Measurements from ENCODE around the gene MUC6.

MUC6 gene, protein sequence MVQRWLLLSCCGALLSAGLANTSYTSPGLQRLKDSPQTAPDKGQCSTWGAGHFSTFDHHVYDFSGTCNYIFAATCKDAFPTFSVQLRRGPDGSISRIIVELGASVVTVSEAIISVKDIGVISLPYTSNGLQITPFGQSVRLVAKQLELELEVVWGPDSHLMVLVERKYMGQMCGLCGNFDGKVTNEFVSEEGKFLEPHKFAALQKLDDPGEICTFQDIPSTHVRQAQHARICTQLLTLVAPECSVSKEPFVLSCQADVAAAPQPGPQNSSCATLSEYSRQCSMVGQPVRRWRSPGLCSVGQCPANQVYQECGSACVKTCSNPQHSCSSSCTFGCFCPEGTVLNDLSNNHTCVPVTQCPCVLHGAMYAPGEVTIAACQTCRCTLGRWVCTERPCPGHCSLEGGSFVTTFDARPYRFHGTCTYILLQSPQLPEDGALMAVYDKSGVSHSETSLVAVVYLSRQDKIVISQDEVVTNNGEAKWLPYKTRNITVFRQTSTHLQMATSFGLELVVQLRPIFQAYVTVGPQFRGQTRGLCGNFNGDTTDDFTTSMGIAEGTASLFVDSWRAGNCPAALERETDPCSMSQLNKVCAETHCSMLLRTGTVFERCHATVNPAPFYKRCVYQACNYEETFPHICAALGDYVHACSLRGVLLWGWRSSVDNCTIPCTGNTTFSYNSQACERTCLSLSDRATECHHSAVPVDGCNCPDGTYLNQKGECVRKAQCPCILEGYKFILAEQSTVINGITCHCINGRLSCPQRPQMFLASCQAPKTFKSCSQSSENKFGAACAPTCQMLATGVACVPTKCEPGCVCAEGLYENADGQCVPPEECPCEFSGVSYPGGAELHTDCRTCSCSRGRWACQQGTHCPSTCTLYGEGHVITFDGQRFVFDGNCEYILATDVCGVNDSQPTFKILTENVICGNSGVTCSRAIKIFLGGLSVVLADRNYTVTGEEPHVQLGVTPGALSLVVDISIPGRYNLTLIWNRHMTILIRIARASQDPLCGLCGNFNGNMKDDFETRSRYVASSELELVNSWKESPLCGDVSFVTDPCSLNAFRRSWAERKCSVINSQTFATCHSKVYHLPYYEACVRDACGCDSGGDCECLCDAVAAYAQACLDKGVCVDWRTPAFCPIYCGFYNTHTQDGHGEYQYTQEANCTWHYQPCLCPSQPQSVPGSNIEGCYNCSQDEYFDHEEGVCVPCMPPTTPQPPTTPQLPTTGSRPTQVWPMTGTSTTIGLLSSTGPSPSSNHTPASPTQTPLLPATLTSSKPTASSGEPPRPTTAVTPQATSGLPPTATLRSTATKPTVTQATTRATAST (N-terminal part only)

DNA sequence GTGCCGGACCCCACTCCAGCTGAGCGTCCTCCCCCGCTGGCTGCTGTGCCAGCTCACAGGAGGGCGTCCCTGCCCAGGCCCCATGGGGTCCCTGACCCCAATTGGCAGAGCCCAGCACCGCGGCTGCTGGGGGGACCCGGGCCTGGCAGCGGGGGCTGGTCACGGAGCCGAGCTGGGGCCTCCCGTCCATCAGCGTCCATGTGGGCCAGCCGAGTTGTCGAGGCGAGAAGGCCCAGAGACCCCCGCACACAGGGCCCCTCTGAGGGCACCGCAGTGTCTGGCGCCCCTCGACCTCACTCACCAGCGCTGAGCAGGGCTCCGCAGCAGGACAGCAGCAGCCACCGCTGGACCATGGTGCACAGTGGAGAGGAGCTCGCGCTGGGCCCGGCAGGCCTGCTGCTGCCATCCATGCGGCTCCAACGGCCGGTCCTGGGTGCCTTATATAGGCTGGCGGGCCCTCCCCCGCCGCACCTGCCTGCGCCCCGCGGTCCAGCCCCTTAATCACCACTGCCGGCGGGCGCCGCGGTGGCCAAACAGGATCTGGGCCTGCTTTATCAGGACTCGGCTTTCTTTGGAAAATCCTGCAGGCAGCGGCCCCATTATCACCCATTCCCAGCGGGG is at the start of gene MUC6:
TSS of gene MUC6 (minus strand) at position 416 of the 621 bp plus-strand sequence. CDS start at position 353, 63 bp downstream.
- DNase-seq (ENCODE audit: low read depth in 2 of 2), result no peak

DNA sequence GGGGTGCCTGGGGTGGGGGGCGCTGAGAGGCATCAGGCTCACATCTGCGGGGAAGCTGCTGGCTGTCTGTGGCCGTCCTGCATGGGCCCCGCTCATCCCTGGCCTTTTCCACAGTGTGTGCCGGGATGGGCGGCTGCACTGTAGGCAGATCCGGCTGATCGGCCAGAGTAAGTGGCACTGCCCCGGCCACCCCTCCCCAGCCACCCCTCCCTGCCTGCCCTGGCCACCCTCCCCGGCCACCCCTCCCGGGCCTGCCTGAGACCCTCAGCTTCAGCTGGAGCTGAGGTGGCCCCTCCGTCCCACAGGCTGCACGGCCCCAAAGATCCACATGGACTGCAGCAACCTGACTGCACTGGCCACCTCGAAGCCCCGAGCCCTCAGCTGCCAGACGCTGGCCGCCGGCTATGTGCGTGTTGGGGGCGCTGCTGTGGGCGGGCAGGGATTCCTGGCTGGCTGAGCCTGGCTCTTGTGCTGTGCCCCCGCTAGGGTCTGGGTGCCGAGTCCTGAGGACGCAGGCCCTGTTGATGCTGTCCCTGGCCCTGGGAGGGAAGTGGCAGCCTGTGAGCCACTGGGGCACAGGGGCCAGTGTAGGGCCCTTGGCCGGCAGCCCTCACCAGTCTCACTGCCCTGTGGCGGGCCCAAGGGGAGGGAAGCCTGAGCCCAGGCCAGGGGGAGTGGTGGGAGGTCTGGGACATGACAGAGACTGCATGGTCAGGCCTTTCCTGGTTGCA is 49.1 kb upstream of the MUC6 start:
- no peak for DNase-seq (ENCODE audit: low read depth in 2 of 2)

DNA sequence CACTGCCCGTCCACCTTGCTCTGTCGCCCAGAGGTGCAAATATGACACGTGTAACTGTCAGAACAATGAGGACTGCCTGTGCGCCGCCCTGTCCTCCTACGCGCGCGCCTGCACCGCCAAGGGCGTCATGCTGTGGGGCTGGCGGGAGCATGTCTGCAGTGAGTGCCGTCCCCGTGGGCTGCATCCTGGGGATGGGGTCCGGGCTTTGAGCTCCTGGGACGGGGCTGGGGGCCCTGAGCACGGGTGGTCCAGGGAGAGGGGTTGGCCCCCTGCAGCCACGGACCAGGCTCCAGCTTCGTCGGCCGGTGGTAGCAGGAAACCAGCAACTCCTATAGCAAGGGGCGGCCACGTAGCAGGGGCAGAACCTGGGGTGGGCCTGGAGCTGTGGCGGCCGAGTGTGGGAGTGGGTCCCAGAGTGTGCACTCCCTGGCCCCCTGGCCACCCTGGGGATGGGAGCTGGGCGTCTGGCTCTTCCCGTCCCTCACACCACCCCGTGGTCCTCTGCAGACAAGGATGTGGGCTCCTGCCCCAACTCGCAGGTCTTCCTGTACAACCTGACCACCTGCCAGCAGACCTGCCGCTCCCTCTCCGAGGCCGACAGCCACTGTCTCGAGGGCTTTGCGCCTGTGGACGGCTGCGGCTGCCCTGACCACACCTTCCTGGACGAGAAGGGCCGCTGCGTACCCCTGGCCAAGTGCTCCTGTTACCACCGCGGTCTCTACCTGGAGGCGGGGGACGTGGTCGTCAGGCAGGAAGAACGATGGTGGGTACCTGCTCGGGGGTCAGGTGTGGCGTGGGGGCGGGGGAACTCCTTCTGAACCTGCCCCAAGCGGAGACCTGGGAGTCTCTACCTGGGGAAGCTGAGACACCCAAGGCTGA is 48.3 kb upstream of the MUC6 start:
- no peak for DNase-seq (ENCODE audit: low read depth in 2 of 2)

DNA sequence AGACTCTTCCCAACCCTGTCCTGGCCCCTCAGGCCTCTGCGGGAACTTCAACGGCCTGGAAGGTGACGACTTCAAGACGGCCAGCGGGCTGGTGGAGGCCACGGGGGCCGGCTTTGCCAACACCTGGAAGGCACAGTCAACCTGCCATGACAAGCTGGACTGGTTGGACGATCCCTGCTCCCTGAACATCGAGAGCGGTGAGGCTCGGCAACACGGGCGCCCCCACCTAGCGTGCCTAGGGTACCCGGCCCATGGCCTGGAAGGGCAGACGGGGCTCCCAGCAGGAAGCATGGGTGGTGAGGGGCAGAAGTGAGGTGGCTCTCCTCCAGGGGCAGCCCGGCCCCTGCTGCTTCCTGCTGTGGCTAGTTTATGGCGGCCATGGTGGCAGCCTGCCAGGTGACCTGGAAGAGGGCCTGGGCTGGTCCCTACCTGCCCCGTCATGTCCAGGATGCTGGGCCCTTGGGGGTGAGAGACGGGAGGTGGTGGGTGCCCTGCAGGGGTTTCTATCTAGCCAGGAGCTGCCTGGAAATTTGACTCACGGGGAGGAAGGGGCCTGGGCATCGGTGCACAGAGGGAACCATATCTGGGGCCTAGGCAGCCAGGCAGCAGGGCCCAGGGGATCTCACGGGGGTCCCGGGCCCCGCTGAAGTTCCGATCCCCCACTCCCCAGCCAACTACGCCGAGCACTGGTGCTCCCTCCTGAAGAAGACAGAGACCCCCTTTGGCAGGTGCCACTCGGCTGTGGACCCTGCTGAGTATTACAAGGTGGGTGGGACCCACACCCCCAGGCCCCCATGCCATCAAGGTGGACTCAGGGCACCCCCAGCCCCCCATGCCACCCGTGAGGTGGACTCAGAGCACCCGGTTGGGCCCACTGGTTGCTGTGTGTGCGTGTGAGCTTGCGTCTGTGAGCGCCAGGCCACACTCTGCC is 47.4 kb upstream of the MUC6 start:
- DNase-seq (ENCODE audit: low read depth in 2 of 2), result no peak

DNA sequence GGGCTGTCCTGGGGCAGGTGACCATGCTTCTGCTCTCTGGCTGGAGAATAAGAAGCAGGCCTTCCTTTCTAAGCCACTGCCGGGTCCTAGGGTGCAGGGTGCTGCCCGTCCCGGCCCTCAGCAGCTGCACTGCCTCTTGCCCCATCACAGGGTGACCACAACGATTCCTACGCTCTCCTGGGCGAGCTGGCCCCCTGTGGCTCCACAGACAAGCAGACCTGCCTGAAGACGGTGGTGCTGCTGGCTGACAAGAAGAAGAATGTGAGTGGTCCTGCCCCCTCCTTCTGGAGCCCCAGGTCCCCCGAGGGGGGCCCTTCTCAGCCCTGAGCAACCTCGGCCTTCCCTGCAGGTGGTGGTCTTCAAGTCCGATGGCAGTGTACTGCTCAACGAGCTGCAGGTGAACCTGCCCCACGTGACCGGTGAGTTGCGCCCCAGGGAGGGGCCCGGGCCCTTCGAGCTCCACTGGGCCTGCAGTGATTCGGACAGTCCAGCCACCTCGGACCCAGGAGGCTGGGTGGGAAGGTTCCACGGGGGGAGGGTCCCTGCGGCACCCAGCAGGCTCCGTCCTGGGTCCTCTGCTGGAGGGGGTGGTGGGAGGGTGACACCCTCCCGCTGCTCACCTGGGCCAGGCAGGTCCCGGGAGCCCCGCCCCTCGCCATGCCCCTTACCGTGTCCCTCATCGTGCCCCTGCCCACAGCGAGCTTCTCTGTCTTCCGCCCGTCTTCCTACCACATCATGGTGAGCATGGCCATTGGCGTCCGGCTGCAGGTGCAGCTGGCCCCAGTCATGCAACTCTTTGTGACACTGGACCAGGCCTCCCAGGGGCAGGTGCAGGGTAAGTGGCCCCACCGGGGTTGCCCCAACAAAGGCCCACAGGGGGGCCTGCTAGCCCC is 46.5 kb upstream of the MUC6 start:
- no peak for DNase-seq (ENCODE audit: low read depth in 2 of 2)

DNA sequence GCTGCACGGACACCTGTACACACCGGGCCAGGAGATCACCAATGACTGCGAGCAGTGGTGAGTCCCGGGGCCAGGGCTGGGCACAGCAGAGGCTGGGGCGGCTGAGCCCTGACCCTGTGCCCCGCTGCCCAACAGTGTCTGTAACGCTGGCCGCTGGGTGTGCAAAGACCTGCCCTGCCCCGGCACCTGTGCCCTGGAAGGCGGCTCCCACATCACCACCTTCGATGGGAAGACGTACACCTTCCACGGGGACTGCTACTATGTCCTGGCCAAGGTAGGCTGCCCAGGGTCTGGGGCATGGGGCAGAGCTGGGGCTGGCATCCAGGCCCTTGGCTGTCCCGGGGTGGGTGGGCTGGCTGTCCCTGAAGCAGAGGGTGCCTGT is 45.8 kb upstream of the MUC6 start:
- no peak for DNase-seq (ENCODE audit: low read depth in 2 of 2)

DNA sequence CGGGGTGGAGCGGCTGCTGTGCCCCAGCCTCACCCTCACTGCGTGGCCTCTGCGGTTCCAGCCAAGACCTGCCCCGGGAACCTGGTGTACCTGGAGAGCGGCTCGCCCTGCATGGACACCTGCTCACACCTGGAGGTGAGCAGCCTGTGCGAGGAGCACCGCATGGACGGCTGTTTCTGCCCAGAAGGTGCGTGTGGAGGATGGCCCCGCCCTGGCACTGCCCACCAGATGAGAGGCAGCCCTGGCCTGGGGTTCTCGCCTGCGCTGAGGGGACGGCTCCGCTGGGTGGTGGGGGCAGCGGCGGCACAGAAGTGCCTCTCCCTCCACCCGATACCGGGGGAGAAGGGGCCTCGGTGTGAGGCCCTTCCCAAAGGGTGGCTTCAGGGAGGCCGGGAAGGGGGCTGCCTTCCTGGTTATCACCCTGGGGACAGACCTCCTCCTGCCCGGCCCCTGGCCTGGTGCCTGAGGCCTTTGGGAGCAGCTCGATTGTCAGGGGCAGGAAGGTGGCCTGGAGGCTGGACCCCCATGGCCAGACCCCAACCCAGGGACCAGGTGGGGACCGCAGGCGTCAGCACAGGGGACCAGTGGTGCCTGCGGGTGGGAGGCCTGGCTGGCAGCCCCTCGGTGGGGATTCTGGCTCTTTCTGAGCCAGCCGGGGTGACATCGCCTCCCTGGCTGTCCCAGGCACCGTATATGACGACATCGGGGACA is 45.2 kb upstream of the MUC6 start:
- no peak for DNase-seq (ENCODE audit: low read depth in 2 of 2)

DNA sequence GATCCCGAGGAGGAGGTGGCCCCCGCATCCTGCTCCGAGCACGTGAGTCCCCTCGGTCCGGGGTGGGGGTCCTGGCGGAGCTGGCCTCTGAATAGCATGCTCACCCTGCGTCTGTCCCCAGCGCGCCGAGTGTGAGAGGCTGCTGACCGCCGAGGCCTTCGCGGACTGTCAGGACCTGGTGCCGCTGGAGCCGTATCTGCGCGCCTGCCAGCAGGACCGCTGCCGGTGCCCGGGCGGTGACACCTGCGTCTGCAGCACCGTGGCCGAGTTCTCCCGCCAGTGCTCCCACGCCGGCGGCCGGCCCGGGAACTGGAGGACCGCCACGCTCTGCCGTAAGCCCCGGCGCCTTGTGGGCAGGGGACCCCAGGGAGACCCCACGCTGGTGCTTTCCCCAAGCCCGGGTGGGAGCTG is 41.7 kb upstream of the MUC6 start:
- DNase-seq (ENCODE audit: low read depth in 2 of 2), result no peak

DNA sequence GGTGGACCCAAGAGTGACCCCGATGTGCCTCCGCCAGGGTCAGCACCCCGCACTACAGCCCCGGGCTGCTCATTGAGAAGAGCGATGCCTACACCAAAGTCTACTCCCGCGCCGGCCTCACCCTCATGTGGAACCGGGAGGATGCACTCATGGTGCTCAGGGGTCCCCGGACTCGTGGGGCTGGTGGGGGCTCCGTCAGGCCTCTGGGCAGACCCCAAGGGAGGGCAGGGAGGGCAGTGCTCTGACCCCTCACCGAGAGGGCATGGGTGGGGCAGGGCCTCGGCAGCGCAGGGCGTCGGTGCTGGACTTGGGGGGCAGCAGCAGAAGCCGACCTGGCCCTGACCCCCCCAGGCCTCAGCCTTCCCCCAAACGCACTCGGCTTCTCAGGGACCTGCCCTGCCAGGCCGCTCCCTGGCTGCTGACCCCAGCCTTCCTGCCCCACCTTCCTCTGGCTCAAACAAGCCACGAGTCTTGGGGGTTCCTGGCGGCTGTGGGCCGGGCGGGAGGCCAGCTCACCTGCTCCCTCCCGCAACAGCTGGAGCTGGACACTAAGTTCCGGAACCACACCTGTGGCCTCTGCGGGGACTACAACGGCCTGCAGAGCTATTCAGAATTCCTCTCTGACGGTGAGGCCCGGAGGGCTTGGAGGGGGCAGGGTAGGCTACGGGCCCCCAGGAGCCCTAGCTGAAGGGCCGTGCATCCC is 41.0 kb upstream of the MUC6 start:
- DNase-seq (ENCODE audit: low read depth in 2 of 2), result no peak

DNA sequence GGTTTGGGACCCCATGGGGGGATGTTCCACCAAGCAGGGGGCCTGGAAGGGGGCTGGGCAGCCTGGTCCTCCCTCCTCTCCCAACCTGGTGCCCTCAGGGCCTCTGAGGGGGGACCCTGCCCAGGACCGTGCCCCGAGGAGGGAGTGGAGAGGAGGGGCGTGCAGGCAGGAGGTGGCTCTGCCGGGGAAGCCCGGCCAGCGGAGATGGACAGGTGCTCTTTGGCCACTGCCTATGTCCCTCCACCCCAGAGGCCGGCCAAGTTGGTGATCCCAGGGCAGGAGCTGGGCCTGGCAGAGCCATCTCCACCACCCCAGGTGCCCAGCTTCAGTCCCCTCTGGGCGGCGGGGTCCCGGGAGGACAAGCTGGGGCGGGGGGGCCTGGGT is 40.5 kb upstream of the MUC6 start:
- no peak for DNase-seq (ENCODE audit: low read depth in 2 of 2)

DNA sequence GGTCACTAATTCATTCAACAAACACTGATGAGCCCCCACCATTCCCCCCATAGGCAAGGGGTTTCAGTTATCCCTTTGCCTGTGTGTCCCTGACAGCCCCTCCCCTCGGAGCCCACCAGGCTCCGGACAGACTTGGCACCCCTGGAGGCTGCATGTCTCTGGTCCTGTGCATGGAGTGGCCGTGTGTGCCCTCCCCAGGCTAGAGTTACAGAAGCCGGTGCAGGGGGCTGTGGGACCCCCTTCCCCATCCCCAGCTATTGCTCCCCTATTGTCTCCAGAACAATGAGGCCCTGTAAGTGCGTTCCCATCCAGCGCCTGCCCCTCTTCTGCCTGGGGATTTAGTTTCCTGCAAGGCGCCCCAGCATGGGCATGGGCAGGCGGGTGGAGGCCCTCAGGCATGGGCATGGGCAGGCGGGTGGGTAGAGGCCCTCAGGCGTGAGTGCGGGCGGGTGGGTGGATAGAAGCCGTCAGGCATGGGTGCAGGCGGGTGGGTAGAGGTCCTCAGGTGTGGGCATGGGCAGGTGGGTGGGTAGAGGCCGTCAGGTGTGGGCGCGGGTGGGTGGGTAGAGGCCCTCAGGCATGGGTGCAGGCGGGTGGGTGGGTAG is 39.6 kb upstream of the MUC6 start:
- DNase-seq (ENCODE audit: low read depth in 2 of 2), result no peak

DNA sequence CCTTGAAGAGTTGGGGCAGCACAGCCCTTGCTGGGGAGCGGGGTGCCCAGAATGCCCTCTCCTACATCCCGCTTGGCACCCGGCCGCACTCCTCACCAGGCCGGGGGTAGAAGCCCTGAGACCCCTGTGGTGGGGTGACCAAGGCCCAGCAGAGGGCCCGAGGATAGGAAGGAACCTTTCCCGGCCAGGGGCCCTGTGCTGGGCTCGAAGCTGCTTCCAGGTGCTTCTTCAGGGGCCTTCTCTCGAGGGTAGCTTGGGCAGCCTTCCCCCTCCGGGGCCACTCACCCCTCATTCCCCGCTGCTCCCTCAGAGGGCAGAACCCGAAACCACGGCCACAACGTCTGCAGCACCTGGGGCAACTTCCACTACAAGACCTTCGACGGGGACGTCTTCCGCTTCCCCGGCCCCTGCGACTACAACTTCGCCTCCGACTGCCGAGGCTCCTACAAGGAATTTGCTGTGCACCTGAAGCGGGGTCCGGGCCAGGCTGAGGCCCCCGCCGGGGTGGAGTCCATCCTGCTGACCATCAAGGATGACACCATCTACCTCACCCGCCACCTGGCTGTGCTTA is 38.9 kb upstream of the MUC6 start:
- no peak for DNase-seq (ENCODE audit: low read depth in 2 of 2)

DNA sequence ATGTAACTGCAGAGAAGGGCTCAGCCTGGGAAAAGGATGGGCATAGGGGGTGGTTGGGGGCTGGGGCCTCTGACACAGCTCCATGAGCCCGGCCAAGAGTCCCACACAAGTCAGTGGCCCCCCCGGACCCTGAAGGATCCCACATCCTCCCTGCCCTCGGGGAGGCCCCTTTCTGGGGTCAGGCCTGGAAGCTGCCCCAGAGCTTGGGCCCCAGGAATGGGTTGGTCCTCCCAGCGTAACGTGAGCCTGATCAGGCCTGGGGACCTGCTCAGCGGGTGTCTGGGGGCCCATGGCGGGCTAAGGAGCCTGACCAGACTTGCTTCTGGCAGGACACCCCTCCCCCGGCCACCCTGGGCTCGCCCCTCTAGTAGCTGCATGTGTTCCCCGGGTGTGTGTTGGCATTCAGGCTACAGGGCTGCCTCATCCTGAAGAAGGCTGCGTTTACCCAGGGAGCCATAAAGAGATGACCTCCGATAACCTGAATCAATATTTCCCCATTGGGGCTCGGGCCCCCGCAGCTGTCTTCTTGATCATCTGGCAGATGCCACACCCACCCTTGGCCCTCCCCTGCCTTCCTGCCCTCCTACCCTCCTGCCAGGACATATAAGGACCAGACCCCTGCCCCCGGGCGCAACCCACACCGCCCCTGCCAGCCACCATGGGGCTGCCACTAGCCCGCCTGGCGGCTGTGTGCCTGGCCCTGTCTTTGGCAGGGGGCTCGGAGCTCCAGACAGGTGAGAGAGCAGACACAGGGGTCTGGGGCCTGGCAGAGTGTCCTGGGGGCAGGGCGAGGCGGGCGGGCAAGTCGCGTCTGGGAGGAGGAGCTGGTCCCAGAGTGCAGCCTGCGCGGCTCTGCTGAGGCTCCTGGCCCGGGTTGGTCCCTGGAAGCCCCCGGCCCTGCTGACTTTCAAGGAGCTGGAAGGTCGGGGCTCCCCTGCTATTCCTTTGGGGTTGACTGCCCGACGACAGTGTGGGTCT is 38.0 kb upstream of the MUC6 start, which contains the start of gene MUC2:
TSS of gene MUC2 (plus strand) at position 631 of the 978 bp plus-strand sequence.
- no peak for DNase-seq (ENCODE audit: low read depth in 2 of 2)

DNA sequence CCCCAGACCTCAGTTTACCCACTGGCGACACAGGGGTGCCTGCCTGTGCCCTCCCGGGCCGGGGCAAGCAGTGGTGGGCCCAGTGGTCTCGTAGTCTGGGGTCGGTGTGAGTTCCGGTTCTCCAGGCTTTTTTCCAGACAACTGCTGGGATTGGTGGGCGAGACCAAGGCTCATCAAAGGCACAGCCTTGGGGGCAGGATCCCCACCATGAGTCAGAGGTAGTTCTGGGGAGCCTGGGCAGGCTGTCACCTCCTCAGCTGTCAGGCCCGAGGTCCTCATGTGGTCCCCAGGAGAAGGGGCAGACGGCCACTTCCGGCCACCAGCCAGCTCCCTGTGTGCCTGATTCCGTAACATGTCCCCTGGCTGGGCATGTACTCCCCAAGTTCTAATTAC is 37.3 kb upstream of the MUC6 start:
- DNase-seq (ENCODE audit: low read depth in 2 of 2), result no peak

Data from stimulated activated CD8-positive, alpha-beta memory T cell treated with anti-CD3 and anti-CD28 coated beads, Interleukin-15, amount 100 ng/mL, for 48 hours (primary cell).